ENCODE measurements around the gene METTL25B.

- TF ChIP-seq CTCF (conservative IDR thresholded peaks at IDR 0.05) (no peak), EZH2 (IDR thresholded peaks at IDR 0.05; ENCODE audit: low read depth) (no peak)
Measured at GRCh38 chr1:156740741-156741480, 12.6 kb downstream of the METTL25B start, which contains the start of gene MRPL24.

Data from PC-9 (cell line).